ENCODE results near the gene TIAM2.
"Not testable (repeated sequence)": the region's sequence is repeated elsewhere in the genome, so short reads cannot be mapped to it uniquely, and the experiment has no call there.

Gene TIAM2

DNA sequence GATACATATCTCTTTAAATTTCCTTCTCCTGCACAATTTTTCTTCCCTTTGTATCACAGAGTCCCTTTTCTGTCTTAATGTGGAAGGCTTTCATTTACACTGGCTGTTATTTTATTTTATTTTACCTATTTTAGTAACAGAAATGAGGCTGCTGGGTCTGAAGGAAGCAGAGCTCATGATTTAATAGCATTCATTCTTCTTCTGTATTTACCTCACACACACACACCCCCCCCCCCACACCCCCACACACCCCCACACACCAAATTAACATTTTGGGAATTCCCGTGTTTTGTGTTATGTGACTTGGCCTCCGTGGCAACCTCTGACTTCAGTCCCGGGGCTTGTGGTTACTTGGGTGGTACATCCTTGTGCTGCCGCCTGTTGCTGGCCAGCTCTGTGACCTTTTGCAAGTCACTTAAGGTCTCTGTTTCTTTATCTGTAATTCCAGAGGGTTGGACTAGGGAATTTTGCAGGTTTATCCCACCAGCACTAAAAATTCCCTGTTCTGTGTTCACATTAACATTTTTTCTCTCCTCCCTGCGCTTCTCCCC lies 108.8 kb downstream of the TIAM2 start:
- no peak for DNase-seq

DNA sequence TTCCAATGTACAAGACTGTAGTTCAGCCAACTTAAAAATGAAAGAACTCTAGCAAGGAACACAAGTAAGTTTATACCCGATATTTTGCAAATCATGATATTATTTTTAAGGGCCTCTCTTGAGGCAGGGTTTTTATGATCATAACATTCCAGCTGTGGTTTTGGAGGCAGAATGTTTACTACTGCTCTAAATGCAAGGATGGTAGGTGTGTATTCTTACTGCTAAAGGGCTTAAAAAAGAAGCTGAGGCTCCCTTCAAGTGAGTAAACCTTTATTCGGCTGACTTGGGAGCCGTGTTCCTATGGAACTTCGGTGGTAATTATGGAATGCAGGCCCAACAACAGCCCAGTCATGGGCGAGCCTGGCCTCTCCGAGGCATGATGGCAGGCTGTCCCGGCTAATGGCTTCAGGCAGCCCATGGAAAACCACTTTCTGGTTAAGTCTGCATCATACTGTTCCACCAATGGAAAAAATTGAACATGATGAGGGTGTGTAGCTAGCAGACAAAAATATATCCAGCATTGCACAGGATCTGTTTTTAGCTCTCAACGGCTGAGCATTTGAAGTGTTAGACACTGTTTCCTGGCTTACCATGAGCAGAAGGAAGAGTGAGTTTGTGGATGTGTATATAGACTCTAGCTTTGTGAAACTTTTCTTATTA lies 111.5 kb downstream of the TIAM2 start:
- DNase-seq = no peak

DNA sequence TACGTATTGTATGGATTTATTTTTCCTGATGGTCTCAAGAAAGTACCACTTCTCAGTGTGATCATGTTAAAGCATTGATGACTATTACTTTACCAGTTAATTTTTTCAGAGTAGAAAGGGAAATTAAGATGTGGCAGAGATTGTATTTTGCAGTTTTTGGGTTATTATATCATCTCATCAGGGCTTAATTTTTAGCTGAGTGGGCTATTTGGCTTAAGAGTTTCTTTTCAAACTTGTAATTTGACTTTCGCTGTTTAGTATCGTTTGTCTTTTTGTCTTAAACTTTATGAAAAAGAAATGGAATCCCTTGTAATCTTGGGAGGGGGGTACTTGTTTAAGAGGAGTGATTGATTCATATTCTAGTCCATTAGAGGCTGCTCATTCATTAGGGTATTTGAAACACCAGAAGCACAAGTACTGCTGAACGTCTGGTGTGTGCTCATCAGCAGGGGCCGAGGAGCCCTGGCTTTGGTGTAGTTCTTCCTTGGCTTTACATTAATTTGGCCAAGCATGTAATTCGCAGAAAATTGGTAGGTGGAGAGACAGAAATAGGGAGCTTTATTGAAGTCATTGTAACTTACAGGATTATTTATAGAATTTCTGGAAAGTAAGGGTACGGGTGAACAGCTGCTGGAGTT lies 112.4 kb downstream of the TIAM2 start:
- DNase-seq = no peak

DNA sequence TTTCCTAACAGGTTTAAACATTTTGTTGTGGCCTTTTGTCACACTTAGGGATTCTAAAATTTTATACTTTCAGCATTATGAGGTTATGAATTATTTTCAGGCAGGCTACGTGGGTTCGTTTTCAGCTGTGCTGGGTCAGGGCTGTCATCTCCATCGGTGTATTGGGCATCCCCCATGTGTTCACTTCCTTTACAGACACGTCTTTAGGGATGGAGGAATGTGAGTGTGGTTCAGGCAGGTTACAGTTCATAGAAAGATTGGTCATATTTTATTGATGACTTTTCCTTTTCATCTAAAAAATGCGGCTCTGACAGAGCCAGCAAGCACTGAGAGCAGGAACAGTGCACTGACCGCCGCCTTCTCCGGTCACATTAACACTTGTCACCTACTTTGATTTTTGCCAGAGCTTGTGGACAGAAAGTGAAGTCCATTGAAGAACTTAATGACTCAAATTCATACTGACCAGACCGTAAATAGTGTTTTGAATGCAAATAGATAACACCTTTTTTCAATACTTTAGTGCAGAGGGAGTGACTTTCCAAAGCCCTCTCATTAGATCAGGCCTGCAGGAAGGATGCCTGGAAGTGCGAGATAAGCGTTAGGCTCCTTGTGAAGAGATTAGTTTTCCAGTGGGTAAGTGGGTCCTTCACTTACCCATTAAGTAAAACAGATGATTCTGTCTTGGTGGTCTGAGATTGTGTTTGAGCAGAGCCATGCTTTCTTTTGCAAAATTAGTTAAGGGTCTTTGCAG lies 113.1 kb downstream of the TIAM2 start:
- no peak for DNase-seq

DNA sequence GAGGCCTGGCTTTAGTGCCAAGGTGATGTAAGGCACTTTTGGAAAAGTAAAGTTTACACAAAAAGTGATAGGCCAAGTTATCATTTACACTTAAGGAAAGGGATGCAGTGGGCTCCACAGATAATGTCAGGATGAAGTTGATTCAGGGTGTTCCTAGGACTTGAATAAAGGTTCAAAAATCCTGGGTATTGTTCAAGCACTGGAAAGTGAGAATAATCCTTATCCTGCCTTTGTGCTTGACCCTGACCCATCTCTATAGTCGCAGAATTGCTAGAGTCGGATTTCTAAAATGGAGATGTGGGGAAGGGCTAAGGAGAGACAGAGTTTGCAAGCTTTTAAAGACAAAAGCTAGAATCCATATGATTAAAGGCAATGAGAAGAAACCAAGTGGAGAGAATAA lies 115.6 kb downstream of the TIAM2 start:
- DNase-seq = no peak

DNA sequence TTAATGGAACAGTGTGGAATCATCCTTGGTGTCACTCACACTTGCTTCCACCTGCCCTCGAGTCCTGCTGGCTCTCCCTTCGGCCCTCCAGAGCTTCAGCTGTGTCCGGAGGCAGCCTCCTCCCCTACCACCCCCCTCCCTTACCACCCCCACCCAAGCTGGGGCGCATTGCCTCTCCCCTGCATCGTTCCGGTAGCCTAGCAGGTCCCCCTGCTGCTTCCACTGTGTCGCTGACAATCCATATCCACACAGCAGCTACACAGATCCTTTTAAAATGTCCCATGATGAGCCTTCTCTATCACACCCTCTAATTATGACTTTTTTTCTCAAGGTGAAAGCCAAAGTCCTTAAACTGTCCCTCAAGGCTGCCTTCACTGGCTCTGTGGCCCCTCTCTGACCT lies 117.6 kb downstream of the TIAM2 start:
- DNase-seq = no peak

DNA sequence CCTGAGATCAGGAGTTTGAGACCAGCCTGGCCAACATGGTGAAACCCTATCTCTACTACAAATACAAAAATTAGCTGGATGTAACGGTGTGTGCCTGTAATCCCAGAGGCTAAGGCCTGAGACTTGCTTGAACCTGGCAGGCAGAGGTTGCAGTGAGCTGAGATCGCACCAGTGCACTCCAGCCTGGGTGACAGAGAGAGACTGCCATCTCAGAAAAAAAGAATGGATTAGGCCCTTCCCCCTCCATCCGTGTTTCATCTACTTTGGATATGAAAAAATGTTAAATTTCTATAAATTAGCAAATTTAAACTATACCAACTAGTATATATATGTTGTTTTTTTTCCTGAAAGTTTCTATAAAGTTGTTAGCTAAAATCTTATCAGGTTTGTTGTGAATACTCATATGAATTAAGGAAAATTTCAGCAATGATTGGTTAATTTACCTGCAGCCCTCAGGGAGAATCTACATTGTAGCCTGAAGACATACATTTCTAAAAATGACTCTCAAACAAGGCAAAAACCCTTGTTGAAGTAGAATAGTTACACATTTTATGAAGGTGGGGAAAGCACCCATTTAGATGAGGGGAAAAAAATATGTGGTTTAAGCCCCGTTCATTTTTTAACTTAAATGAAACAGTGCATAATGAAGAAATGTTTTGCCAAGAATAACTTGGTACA lies 120.9 kb downstream of the TIAM2 start:
- DNase-seq = no peak

DNA sequence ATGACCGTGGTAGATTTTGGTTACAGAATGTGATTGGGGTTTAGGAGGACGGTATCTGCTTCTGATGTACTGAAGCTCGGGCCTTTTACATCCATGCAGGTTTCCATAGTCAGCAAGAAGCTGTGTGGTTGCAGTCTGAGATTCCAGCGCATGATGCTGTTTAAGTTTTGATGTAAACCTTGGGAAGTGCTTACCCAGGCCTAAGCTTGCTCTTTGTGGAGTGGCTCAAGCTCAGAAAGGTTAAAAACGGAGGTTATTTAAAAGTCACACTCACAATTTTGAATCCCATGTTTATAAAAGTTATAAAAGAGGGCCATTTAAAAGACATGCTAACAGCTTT lies 121.4 kb downstream of the TIAM2 start:
- no peak for DNase-seq

DNA sequence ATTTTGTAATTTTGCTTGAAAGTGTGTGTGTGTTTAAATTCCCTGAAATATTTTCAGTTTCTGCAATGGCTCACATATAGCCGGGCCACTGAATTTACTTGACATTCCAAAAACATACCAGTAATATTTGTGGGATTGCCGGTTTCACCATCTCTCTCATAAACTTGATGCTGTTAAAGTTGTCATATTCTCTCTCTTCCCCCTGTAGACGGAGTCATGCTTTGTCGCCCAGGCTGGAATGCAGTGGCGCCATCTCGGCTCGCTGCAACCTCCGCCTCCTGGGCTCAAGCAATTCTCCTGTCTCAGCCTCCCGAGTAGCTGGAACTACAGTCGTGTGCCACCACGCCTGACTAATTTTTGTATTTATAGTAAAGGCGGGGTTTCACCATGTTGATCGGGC lies 122.1 kb downstream of the TIAM2 start:
- DNase-seq = no peak

DNA sequence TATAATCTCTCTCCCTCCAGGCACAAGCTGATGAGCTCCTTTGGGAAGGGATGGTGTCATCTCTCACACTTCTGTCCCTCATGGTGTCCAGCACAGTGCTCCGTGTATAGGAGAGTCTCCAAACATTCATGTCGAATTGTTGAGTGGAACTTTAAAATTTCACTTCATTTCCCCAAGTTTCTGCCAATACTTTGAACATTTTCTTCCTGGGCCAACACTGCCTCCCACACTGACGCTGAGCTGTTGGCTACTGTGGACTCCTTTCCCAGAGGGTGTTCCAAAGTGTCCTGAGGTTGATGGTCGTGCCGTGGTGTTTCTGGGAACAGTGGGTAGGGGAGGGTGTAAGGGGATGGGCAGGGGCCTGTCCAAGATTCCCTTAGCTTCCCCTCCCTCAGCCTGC lies 122.7 kb downstream of the TIAM2 start:
- DNase-seq = no peak

DNA sequence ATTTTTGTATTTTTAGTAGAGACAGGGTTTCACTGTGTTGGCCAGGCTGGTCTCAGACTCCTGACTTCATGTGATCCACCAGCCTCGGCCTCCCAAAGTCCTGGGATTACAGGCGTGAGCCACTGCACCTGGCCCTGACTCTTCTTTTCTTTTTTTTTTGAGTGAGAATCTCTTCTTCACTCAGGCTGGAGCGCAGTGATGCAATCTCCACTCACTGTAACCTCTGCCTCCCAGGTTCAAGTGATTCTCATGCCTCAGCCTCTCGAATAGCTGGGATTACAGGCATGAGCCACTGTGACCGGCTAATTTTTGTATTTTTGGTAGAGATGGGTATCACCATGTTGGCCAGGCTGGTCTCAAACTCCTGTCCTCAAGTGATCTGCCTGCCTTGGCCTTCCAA lies 124.1 kb downstream of the TIAM2 start:
- DNase-seq = not testable (repeated sequence)

DNA sequence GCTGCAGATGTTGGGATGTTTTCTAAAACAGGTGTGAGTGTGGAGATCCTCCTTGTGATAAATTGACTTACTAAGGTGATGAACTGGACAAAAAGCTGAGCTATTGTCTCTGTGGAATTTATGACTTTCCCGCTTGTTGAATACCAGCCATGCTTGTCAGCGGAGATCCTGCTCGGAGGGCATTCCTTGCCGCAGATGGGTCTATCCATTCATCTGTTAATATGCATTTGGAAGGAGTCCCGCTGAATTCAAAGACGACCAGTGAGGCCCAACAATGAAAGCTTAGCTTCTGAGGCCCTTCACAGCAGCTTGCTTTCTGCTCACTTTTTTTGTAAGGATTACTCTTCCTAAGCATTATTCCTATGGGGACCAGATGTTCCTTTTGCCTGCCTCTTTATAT lies 124.9 kb downstream of the TIAM2 start:
- no peak for DNase-seq

DNA sequence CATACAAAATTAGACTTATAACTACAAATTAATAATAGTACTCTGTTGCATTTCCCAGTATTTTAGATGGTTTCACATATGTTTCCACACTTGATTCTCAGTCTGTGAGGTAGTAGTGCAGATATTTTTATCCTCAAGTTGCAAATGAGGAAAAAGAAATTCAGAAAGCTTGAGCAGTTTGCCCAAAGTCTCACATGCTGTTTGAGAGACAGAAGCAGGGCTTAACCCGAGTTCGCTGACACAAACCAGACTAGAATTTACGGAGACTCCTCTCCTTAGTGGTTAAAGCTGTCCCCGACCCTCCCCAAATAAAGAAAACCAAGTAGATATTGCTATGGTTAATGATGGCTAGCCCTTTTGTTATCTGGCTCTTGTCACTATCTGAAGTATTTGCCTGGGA lies 126.2 kb downstream of the TIAM2 start:
- no peak for DNase-seq

DNA sequence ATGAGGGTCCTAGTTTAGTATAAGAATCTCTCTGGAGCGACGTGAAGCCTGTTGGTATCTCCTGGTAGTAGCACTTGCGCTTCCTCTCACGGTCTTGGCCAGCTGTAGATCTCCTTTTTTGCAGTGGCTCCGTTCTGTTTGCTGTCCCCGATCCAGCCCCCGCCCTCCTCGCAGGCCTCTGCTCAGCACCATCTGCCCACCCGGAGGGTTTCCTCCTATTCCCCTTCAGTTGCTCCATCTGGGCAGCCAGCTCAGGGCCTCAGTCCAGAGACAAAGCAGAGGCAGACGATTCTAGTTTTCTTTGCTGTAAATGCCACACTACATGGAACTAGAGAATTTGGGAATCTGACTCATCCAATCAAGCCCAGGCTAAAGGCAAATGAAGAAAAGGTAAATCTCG lies 126.6 kb downstream of the TIAM2 start:
- DNase-seq = no peak

DNA sequence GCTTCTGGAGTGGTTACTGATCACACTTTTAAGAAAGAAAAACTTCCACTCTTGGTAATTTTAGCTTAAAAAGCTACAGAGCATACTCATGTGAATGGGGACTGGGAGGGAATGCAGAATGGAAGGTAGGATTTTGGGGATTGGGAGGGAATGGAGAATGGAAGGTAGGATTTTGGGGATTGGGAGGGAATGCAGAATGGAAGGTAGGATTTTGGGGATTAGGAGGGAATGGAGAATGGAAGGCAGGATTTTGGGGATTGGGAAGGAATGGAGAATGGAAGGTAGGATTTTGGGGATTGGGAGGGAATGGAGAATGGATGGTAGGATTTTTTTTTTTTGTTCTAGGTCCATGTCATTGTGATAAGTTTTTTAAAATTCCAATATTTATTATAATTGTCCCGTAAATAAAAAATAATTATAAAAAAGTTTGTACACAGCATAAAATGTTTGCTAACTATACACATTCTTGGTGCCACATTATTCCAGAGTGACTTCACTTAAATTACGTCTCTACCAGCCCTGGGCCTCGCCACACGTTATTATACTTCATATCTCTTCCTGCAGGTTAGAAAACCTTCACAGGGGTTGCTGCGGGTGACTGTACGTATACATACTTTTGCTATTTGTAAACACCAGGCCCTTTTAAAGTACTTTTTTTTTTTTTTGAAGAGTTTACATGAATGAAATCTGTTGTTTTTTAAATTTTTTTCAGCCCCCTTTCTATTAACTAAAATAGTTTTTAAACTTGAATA lies 127.3 kb downstream of the TIAM2 start:
- no peak for DNase-seq

DNA sequence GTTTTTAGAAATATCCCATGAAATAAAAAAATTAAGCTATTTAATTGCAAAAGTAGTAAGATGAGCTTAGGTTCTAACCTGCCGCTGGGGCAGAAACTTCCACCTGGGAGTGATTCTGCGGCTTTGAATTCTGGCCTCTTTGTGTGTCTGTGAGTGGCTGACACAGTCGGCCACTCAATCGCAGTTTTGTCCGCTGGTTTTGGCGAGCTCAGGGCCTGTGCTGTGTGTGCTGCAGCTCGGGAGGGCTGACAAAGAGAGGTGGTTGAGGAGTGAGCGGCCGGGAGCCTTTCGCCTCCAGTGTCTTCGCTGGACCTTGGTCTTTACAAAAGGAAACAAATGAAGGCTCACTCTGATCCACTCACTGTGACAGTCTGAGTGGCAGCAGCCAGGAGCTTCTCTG lies 128.4 kb downstream of the TIAM2 start:
- no peak for DNase-seq

DNA sequence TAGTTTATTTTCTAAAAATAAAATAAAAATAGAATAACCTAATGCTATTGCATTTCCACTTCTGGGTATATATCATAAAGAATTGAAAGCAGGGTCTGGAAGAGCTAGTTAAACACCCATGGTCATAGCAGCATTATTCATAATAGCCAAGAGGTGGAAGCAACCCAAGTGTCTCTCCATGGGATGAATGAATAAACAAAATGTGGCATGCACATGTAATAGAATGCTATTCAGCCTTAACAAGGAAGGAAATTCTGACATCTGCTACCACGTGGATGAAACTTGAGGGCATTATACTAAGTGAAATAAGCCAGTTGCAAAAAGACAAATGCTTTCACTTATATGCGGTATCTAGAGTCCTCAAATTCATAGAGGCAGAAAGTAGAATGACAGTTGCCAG lies 130.8 kb downstream of the TIAM2 start:
- no peak for DNase-seq

DNA sequence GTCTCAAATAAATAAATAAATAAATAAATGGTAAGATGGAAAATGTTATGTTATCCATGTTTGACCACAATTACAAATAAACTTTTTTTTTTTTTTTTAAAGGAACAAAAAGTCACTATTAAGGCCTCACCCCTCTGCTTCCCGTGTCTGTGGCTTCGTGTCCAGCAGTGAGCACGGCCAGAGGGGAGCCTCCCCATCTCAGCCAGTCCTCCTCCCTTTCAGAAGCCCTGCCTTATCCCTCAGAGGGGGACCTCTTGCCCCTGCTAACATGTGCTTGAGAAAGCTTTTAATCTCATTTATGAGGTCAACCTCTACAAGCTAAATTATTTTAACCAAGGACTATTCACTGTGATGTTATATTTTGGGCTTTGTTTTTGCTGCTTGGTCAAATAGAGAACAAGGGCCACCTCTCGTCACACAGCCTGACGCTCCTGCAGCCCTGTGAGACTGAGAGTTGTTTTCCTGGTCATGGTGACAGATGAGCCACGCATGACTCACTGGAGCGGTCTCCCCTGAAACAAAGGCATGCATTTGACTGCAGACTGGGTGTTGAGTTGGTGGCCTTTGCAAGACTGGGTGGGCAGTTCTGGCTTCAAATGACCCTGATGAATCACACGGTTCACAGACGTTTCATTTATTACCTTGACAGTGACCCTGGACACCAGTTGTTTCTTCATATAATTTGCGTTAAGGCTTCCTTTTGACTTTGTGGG lies 131.8 kb downstream of the TIAM2 start:
- DNase-seq = peak; percentile 56

DNA sequence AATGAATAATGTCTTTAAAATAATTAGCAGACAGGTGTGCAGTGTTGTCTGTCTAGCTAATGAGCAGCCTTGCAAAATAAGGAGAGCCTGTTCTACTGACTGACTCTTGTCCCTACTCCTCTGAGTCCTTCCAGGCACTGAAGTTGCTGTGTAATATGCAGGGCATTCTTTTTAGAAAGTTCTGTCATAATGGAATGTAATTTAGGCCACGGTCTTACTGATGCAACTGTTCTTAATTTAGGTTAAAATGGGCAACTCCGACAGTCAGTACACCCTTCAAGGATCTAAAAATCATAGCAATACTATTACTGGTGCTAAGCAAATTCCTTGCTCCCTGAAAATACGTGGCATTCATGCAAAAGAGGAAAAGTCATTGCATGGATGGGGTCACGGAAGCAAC lies 133.9 kb downstream of the TIAM2 start:
- DNase-seq = no peak

DNA sequence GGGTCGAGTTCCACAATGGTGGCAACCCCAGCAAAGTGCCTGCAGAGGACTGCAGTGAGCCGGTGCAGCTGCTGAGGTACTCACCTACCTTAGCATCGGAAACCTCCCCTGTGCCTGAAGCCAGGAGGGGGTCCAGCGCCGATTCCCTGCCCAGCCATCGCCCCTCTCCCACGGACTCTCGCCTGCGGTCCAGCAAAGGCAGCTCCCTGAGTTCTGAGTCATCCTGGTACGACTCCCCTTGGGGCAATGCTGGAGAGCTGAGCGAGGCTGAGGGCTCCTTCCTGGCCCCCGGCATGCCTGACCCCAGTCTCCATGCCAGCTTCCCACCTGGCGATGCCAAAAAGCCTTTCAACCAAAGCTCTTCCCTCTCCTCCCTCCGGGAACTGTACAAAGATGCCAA lies 134.6 kb downstream of the TIAM2 start:
- no peak for DNase-seq

DNA sequence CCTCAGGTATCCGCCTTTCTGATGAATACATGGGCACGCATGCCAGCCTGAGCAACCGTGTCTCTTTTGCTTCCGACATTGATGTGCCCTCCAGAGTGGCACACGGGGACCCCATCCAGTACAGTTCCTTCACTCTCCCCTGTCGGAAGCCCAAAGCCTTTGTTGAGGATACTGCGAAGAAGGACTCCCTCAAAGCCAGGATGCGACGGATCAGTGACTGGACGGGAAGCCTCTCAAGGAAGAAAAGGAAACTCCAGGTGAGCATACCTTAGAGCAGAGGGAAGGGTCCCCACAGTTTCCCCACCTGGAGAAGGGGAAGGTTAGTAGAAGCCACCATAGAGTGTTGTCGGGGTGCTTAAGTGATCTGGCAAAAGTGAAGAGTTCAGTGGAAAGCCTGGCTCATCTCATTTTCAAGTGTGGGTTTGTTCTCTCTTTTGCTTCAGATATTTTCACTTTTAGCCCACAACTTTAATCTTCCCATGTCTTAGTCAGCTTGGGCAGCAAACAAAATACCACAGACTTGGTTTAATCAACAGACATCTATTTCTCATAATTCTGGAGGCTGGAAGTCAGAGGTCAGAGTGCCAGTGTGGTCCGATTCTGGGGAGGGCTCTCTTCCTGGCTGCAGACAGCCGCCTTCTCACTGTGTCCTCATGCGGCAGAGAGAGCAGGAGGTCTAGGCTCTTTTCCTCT lies 135.2 kb downstream of the TIAM2 start:
- no peak for DNase-seq

DNA sequence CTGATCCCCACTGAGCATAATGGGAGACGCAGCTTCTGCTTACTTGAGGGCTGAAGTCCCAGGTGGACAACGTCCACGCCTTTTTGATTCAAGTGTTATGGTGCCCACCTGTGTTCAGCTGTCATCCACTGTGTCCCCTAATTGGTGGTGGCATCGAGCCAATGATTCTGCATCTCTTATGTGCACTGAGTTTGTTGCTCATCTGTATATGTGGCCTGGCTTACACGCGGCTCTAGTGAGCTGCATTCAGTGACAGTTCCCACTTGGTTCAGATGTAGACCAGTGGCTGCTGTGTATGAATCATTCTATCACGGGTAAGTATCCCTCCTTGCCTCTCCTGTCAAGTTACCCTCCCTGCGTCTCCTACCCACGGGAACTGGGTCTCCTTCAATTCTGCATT lies 137.5 kb downstream of the TIAM2 start:
- DNase-seq = no peak

Data from MV-4-11 (cell line).